Amniotic stem cell (primary cell): ENCODE data around the gene FRMD8.

ENCODE experiments used
- DNase-seq: peaks from one replicate; lab custom pipeline; 2025; lab: John Stamatoyannopoulos, UW

Gene FRMD8

GRCh38 chr11:65425105-65425970, 38.9 kb downstream of the FRMD8 start:
- DNase-seq = no peak

- no peak for DNase-seq
Observed at GRCh38 chr11:65425971-65426838, 39.8 kb downstream of the FRMD8 start.

- no peak for DNase-seq
Observed at GRCh38 chr11:65426839-65427690, 40.6 kb downstream of the FRMD8 start.

GRCh38 chr11:65427691-65428577, 41.5 kb downstream of the FRMD8 start:
- no peak for DNase-seq

GRCh38 chr11:65428578-65429067, 42.2 kb downstream of the FRMD8 start:
- no peak for DNase-seq

GRCh38 chr11:65429068-65429681, 42.7 kb downstream of the FRMD8 start:
- DNase-seq = no peak

GRCh38 chr11:65429724-65430405, 43.4 kb downstream of the FRMD8 start:
- no peak for DNase-seq

- no peak for DNase-seq
Observed at GRCh38 chr11:65430406-65431217, 44.2 kb downstream of the FRMD8 start.

GRCh38 chr11:65431451-65432099, 45.1 kb downstream of the FRMD8 start:
- no peak for DNase-seq

- DNase-seq = no peak
Observed at GRCh38 chr11:65432100-65432650, 45.7 kb downstream of the FRMD8 start.

GRCh38 chr11:65432686-65433582, 46.5 kb downstream of the FRMD8 start:
- no peak for DNase-seq

- no peak for DNase-seq
Observed at GRCh38 chr11:65433657-65434056, 47.2 kb downstream of the FRMD8 start.

- no peak for DNase-seq
Observed at GRCh38 chr11:65434057-65434666, 47.7 kb downstream of the FRMD8 start.

- DNase-seq = no peak
Observed at GRCh38 chr11:65434667-65435410, 48.4 kb downstream of the FRMD8 start.

GRCh38 chr11:65435411-65435931, 49.0 kb downstream of the FRMD8 start:
- no peak for DNase-seq

GRCh38 chr11:65435981-65436411, 49.6 kb downstream of the FRMD8 start:
- no peak for DNase-seq
